Activated CD4-positive, alpha-beta T cell treated with anti-CD3 and anti-CD28 coated beads, Interleukin-2, amount 50 U/mL, for 16 hours (primary cell): ENCODE results near the gene PDE6B.
"Not testable (repeated sequence)": the region's sequence is repeated elsewhere in the genome, so short reads cannot be mapped to it uniquely, and the experiment has no call there.

Source experiments
- DNase-seq: peaks from one replicate; pipeline ENCODE4 v3.0.0-alpha.2; 2020

PDE6B gene

DNA sequence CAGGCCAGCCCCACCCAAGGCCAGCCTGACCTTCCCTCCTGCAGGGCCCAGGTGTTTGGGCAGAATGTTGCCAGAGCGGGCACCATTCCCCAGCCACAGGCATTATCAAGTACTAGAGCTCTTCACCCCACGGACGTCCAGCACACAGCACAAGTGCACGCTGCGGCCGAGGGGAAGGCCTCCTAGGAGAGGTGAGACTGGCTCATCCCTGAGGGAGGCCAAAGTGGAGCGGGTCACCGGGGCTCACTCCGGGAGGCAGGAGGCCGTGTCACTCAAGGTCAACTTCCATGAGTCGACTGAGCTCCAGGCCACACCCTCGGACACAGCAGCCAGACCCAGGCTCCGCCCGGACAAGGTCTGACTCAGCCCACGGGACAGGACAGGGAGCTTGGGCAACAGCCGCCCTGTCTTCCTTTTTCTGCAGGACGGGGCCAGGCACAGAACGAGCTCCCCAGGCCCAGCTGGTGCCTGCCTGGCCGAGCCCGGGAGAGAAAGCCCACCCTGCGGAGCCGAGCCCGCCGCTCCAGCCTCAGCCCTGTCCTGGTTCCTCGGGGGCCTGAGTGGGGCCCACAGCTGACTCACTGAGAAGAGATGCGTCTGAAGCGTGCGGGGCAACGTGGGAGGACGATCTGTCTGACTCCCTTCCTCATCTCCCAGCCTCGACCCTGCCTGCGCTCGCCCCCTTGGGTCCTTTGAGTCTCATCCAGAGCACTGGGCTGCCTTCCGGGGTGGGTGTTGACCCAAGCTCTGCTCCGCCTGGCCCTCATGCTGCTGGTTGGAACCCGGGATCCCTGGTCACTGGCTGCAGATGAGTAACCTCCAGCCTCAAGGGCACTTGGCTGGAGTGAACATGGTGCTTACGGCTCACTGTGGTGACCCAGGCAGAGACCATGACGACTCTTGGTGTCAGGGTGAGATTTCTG, 61.9 kb downstream of the PDE6B start:
- no peak for DNase-seq

- DNase-seq = no peak
These were observed 62.8 kb downstream of the PDE6B start for GRCh38 chr4:687971-688853.

- DNase-seq = no peak
These were observed 63.7 kb downstream of the PDE6B start, which contains the start of gene SLC49A3 for GRCh38 chr4:688854-689681. Gene SLC49A3, minus strand, starts transcription at chr4:689151. Its CDS starts 24 bp downstream, at chr4:689127.

DNA sequence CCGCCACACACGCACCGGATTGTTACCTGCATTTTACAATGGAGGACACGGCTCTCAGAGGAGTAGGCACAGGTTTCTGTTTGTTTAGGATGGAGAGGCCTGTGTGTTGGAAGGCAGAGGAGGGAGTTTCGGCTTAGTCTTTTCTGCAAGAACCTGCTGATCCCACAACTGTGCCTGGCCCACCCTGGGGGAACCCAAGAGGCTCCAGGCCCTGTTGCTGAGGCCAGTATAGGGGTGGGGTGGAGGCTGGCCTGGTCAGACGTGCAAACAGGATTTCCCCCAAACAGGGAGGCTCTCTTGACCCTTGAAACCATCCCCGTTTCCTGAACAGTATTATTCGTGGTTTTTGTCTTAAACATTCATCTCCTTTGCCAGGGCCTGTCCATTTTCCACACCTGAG, 64.3 kb downstream of the PDE6B start:
- no peak for DNase-seq

DNA sequence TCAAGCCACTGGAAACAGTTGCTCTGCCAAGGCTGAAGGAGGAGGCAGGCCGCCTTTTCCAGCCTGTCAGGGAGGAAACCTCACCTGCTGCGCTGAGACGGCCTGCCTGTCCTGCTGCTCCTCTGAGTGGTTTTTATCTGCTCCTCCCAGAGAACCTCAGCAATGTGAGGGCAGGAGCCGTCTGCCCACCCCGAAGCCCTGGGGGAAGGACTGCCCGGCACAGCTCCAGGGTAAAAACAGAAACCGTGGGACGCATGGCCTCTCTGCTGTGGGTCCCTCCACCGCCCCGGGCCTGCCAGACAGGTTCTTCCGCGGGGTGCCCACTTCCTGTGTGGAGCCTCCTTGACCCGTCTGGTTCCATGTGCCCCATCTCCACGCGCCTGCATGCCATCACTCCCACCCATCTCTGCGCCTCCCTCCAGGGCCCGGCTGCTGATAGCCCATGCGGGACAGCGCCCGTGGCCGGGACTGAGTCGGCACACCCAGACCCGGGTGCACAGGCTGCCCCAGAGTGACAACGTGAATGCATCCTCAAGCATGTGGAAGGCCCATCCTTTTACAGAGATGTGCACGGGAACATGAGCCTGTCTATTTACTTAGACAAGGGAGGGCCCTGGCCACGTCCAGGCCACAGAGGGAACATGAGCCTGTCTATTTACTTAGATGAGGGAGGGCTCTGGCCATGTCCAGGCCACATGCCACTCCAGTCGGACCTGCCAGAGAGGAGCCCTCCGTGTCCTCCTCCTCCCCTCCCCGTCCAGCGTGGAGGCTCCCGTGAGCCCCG, 67.6 kb downstream of the PDE6B start:
- DNase-seq = no peak

DNA sequence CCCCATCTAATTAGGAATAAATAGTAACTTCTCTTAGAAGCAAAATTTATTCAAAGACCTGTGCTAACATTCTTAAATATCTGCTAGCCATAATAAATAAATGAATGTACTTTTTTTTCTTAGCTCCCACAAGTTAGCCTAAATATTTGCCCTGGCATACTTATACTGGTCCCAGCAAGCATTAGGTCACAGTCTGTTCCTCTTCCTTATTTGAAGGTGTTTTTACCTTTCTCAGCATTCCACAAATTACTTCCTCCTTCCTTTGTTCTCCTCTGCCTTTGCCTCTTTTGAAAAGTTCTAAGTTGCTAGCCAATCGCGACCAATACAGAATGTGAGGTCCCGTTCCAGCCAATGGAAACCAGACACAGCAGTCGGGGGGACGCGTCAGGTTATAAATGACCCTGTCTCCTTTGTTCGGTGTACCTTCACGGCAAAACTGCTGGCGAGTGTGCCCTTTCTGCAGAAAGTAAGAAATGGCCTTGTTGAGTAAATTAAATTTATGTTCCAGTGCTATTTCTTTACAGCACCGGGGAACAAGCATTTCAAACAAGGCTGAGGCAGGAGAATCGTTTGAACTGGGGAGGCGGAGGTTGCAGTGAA, 69.1 kb downstream of the PDE6B start:
- DNase-seq = not testable (repeated sequence)

GRCh38 chr4:699816-700580, 74.6 kb downstream of the PDE6B start:
- DNase-seq = no peak

GRCh38 chr4:700587-701264, 75.4 kb downstream of the PDE6B start:
- no peak for DNase-seq

DNA sequence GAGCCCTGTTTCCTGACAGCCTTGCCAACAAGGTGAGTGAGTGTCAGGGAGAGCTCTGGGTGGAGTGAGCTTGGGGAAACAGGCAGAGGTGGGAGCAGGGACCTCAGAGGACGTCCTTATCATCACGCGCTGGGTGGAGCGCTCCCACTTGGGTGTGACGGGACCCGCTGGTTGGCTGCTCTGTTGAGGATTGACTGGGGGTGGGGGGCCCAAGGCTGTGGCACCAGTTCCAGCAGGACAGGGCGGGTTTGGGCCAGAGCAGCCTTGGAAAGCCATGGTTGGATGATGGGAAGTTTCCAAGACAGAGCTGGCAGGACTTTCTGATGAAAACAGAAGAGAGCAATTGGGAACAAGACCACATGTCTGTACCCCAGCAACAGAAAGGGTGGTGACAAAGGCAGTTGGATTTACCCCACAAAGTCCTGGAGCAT, 77.3 kb downstream of the PDE6B start:
- DNase-seq = no peak

GRCh38 chr4:703336-704197, 78.2 kb downstream of the PDE6B start:
- no peak for DNase-seq

DNA sequence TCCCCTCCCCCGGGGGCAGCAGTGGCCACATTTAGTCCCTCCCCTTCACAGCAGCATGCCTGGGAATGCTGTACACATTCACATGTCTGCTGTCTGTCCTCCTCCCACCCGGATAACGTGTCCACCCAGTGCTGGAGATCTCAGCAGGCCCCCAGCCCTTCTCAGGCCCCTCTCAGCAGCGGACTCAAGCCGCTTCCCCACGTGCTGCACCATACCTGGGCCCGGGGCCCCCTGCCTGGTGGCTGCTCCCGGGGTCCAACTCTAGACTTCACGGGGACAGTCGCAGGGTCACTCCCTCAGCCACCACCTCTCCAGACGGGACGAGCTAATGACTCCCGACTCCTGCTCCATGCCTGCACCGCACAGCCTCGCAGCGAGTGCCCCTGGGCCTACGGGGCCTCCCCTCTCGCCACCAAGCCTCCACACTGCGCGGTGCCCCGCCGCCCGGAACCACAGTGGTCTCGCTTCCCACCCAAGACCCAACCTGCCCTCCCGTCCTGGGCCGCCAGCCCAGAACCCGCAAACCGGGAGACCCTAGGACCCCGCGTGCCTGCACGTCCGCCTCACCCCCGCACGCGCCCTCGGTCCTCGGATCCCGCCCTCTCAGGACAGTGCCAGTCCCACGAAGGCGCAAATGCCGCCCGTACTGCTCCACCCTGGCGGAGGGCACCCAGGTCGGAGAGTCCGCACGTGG, 79.0 kb downstream of the PDE6B start:
- no peak for DNase-seq

DNA sequence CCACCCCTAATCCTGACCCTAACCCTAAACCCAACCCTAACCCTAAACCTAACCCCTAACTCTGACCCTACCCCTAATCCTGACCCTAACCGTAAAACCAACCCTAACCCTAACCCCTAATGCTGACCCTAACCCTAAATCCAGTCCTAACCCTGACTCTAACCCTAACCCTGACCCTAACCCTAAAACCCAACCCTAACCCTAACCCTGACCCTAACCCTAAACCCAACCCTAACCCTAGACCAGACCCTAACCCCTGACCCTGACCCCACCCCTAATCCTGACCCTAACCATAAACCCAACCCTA, 79.6 kb downstream of the PDE6B start:
- no peak for DNase-seq

DNA sequence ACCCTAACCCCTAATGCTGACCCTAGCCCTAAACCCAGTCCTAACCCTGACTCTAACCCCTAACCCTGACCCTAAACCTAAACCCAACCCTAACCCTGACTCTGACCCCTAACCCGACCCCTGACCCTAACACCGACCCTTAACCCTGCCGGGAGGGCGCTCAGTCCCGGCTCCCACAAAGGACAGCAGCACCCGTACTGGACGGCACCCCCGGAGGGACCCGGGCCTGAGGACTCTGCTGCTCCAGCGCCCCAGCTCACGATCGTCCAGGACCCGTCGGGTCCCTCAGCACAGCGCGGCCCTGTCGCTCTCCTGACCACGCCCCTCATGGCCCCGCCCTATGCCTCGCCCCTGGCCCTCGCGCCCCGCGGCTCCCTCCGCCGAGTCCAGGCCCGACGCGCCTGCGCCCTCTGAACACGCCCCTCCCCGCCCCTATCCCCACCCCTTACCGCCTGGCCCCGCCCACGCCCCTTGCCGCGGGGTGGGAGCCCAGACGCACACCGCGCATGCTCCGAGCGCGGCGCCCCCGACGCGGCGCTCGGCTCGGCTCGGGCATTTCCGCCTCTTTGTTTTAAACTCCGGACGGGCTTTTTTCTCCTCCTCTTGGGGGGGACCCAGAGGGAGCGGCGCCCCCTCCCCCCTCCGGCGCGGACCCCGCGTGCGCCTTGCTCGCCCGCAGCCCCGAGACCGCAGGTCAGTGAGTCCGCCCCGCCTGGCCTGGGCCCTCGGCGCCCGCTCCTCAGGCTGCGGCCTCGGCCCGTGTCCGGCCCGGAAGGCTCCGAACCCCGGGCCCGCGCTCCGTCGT, 80.1 kb downstream of the PDE6B start, which contains the start of gene PCGF3:
PCGF3 (plus strand) TSS at position 555 of the 805 bp plus-strand sequence. CDS start 27,849 bp downstream, outside the sequence.
- peak; percentile 97 for DNase-seq

DNA sequence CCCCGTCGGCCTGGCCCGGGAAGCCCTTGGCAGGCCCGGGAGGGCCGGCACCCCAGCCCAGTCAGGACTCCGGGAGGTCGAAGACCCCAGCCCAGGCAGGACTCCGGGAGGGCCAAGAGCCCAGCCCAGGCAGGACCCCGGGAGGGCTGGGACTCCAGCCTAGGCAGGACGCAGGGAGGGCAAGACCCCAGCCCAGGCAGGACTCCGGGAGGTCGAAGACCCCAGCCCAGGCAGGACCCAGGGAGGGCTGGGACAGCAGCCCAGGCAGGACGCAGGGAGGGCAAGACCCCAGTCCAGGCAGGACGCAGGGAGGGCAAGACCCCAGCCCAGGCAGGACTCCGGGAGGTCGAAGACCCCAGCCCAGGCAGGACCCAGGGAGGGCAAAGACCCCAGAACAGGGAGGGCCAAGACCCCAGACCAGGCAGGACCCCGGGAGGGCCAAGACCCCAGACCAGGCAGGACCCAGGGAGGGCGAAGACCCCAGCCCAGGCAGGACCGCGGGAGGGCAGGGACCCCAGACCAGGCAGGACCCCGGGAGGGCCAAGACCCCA, 80.8 kb downstream of the PDE6B start:
- not testable (repeated sequence) for DNase-seq

DNA sequence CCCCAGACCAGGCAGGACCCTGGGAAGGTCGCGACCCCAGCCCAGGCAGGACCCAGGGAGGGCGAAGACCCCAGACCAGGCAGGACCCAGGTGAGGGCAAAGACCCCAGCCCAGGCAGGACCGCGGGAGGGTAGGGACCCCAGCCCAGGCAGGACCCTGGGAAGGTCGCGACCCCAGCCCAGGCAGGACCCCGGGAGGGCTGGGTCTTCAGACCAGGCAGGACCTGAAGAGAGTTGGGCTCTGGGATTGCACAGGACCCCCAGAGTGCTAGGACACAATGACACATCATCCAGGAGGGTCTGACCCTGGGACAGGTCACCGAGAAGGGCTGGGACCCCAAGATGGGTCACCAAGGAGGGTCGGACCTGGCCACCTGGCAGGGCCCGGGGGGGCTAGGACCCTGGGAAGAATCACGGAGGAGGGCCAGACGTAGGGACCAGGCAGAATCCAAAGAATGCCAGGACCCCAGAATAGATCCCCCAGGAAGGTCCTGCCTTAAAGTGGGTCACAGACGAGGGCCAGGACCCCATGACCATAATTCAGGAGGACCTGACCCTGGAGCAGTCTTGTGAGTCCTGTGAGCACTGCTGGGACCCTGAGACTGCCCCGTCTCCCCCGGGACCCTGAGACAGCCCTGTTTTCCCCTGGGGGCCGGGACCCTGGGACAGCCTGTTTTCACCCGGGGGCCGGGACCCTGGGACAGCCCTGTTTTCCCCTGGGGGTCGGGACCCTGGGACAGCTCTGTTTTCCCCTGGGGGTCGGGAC, 81.6 kb downstream of the PDE6B start:
- DNase-seq = no peak

DNA sequence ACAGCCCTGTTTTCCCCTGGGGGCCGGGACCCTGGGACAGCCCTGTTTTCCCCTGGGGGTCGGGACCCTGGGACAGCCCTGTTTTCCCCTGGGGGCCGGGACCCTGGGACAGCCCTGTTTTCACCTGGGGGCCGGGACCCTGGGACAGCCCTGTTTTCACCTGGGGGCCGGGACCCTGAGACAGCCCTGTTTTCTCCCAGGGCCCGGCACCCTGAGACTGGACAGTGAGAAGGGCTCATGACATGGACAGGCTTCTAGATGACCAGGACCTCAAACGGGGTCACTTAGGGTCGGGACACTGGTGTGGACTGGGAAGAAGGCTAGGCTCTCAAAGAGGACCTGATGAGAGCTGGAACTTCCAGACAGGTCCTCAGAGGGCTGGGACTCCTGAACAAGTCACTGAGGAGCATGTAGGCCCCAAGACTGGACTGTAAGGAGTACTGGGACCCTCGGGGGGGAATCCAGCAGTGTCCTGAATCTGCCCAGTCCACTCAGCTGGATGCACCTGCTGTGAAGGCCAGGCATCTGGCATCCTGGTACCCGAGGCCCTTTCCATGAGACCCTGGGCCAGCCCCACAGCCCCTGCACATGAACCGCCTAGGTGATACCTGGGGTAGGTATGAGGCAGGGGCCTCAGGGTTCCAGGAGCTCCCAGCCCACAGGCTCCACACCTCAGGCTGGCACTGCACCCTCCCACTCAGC, 82.7 kb downstream of the PDE6B start:
- no peak for DNase-seq
